HEK293 (cell line): ENCODE results near the gene MEP1A.

Source experiments
- CTCF ChIP-seq: fragments of 450-650 bp; formaldehyde crosslinking; IDR thresholded peaks from 2 replicates; pipeline ENCODE4 v1.5.1; 2016; ENCODE audit warnings: missing biosample characterization, missing genetic modification characterization
- KLF16 ChIP-seq: fragments of 450-650 bp; formaldehyde crosslinking; IDR thresholded peaks from 2 replicates; pipeline ENCODE4 v1.5.1; 2017; ENCODE audit warnings: missing biosample characterization, missing genetic modification characterization
- ZFP41 ChIP-seq: fragments of 450-650 bp; formaldehyde crosslinking; IDR thresholded peaks from 2 replicates; pipeline ENCODE4 v1.5.1; 2016; ENCODE audit warnings: missing biosample characterization, missing genetic modification characterization, borderline replicate concordance
- ZNF16 ChIP-seq: fragments of 450-650 bp; formaldehyde crosslinking; IDR thresholded peaks from 2 replicates; pipeline ENCODE4 v1.5.1; 2016; ENCODE audit warnings: low read depth, missing biosample characterization, missing genetic modification characterization
- ZNF19 ChIP-seq: fragments of 450-650 bp; formaldehyde crosslinking; IDR thresholded peaks from 2 replicates; pipeline ENCODE4; 2016; ENCODE audit warnings: missing biosample characterization, missing genetic modification characterization, low read depth
- ZNF24 ChIP-seq: fragments of 450-650 bp; formaldehyde crosslinking; IDR thresholded peaks from 2 replicates; pipeline ENCODE4 v1.5.1; 2016; ENCODE audit warnings: missing biosample characterization, missing genetic modification characterization
- ZNF624 ChIP-seq: fragments of 450-650 bp; formaldehyde crosslinking; IDR thresholded peaks from 2 replicates; pipeline ENCODE4 v1.5.1; 2017; ENCODE audit warnings: missing biosample characterization, missing genetic modification characterization
- ZNF768 ChIP-seq: fragments of 450-650 bp; formaldehyde crosslinking; IDR thresholded peaks from 2 replicates; pipeline ENCODE4 v1.5.1; 2018; ENCODE audit warnings: missing biosample characterization, mild to moderate bottlenecking, missing genetic modification characterization
- ZNF776 ChIP-seq: fragments of 450-650 bp; formaldehyde crosslinking; IDR thresholded peaks from 2 replicates; pipeline ENCODE4 v1.5.0; 2017; ENCODE audit warnings: missing biosample characterization, missing genetic modification characterization, borderline replicate concordance
- TF ChIP-seq, protein P1 (sequence below): fragments of 450-650 bp; formaldehyde crosslinking; IDR thresholded peaks from 2 replicates; pipeline ENCODE4 v1.5.1; 2016; ENCODE audit warnings: missing biosample characterization, missing genetic modification characterization

- TF ChIP-seq CTCF (no peak), ZNF24 (tag by site-specific recombination) (no peak), ZNF776 (tag by site-specific recombination) (no peak), ZNF768 (tag by site-specific recombination) (no peak), ZFP41 (tag by site-specific recombination) (no peak), KLF16 (tag by site-specific recombination) (no peak), ZNF19 (tag by site-specific recombination) (no peak), ZNF624 (no peak), ZNF16 (tag by site-specific recombination) (no peak)
- TF ChIP-seq, protein P1, sequence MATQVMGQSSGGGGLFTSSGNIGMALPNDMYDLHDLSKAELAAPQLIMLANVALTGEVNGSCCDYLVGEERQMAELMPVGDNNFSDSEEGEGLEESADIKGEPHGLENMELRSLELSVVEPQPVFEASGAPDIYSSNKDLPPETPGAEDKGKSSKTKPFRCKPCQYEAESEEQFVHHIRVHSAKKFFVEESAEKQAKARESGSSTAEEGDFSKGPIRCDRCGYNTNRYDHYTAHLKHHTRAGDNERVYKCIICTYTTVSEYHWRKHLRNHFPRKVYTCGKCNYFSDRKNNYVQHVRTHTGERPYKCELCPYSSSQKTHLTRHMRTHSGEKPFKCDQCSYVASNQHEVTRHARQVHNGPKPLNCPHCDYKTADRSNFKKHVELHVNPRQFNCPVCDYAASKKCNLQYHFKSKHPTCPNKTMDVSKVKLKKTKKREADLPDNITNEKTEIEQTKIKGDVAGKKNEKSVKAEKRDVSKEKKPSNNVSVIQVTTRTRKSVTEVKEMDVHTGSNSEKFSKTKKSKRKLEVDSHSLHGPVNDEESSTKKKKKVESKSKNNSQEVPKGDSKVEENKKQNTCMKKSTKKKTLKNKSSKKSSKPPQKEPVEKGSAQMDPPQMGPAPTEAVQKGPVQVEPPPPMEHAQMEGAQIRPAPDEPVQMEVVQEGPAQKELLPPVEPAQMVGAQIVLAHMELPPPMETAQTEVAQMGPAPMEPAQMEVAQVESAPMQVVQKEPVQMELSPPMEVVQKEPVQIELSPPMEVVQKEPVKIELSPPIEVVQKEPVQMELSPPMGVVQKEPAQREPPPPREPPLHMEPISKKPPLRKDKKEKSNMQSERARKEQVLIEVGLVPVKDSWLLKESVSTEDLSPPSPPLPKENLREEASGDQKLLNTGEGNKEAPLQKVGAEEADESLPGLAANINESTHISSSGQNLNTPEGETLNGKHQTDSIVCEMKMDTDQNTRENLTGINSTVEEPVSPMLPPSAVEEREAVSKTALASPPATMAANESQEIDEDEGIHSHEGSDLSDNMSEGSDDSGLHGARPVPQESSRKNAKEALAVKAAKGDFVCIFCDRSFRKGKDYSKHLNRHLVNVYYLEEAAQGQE (tag by site-specific recombination): no peak
Observed at GRCh38 chr6:46819561-46819960, 26.4 kb downstream of the MEP1A start.
